AG09309 (cell line): ENCODE data around the gene SLC38A4.

Experiments used
- DNase-seq: peaks from one replicate; pipeline ENCODE4 v3.0.0-alpha.2; 2010; ENCODE audit warnings: low read depth
- H3K4me3 ChIP-seq: 2 replicates; pipeline ENCODE4 v1.5.1; 2011; ENCODE audit warnings: mild to moderate bottlenecking, low read depth, low read length, moderate library complexity; ENCODE audit not compliant: control insufficient read depth
- TF ChIP-seq, protein P1 (sequence below): IDR thresholded peaks from 2 replicates; pipeline ENCODE4 v1.5.1; 2011; ENCODE audit warnings: mild to moderate bottlenecking, low read depth, low read length, inconsistent platforms; ENCODE audit not compliant: insufficient read depth, control insufficient read depth; ENCODE audit errors: missing control alignments

SLC38A4 gene

GRCh38 chr12:46804054-46804453 is 21.7 kb downstream of the SLC38A4 start:
- H3K4me3 ChIP-seq = no peak overlapping the region
- no peak for DNase-seq
- TF ChIP-seq, protein P1, sequence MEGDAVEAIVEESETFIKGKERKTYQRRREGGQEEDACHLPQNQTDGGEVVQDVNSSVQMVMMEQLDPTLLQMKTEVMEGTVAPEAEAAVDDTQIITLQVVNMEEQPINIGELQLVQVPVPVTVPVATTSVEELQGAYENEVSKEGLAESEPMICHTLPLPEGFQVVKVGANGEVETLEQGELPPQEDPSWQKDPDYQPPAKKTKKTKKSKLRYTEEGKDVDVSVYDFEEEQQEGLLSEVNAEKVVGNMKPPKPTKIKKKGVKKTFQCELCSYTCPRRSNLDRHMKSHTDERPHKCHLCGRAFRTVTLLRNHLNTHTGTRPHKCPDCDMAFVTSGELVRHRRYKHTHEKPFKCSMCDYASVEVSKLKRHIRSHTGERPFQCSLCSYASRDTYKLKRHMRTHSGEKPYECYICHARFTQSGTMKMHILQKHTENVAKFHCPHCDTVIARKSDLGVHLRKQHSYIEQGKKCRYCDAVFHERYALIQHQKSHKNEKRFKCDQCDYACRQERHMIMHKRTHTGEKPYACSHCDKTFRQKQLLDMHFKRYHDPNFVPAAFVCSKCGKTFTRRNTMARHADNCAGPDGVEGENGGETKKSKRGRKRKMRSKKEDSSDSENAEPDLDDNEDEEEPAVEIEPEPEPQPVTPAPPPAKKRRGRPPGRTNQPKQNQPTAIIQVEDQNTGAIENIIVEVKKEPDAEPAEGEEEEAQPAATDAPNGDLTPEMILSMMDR = no peak

DNA sequence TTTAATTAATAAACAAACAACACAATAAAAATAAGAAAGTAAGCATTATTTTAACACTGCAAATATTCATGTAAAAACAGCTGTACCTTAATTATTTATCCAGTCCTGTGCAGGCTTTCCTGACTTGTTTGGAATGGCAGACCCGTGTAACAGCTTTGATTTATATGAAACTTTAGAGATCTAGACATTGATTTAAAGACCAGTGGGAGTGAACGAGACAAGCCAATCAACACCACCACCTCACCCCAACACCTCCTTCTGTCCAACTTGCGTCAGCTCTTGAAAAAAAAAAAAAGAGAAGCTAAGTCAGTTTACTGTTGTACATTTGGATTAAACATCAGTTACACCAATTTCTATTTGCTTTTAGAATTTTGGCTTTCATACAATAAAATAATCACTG is 22.3 kb downstream of the SLC38A4 start:
- TF ChIP-seq, protein P1 = no peak
- no peak for DNase-seq

GRCh38 chr12:46801293-46801692 is 24.5 kb downstream of the SLC38A4 start:
- DNase-seq = no peak
- H3K4me3 ChIP-seq = no peak overlapping the region
- TF ChIP-seq, protein P1 = no peak

More for the DNA sequence above, 22.3 kb downstream of the SLC38A4 start:
- no peak overlapping the region for H3K4me3 ChIP-seq

GRCh38 chr12:46800160-46800559 is 25.6 kb downstream of the SLC38A4 start:
- H3K4me3 ChIP-seq = no peak overlapping the region
- no peak for DNase-seq
- TF ChIP-seq, protein P1 = no peak

- TF ChIP-seq, protein P1 = no peak
- no peak overlapping the region for H3K4me3 ChIP-seq
- DNase-seq = no peak
Observed at GRCh38 chr12:46798648-46799047, 27.1 kb downstream of the SLC38A4 start.

DNA sequence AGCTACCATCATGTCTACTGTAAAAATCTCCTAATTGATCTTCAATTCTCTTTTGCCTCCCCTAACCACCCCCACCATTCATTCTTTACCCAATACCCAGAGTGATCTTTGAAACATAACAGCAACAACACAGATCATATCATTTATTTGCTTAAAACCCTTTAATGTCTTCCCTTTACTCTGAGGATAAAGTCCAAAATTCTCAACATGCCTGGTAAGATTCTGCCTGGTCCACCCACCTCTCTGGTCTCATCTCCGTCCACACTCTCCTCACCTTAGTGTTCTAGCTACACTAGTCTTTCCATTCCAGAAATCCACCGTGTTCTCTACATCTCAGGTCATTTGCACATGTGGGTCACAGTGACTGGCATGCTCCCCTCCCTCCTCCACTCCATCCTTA is 27.7 kb downstream of the SLC38A4 start:
- TF ChIP-seq, protein P1 = no peak

GRCh38 chr12:46795988-46796387 is 29.8 kb downstream of the SLC38A4 start:
- H3K4me3 ChIP-seq = no peak overlapping the region
- DNase-seq = no peak

More for the DNA sequence above, 27.7 kb downstream of the SLC38A4 start:
- no peak overlapping the region for H3K4me3 ChIP-seq
- DNase-seq = no peak

More at GRCh38 chr12:46795988-46796387, 29.8 kb downstream of the SLC38A4 start:
- TF ChIP-seq, protein P1 = no peak
